BE2C (cell line): ENCODE measurements around the gene ACE.
A peak's percentile ranks its signal among the peaks of the same experiment; 100 is the strongest.
"Not testable (repeated sequence)": the region's sequence is repeated elsewhere in the genome, so short reads cannot be mapped to it uniquely, and the experiment has no call there.

Experiments used
- DNase-seq: peaks from one replicate; pipeline ENCODE4 v3.0.0-alpha.2; 2020
- H3K27me3 ChIP-seq: fragments of 250-450 bp; sonication (Bioruptor Pico); 2 replicates; pipeline ENCODE4 v1.5.1; 2020; ENCODE audit warnings: mild to moderate bottlenecking
- H3K36me3 ChIP-seq: fragments of 250-450 bp; sonication (Bioruptor Pico); 2 replicates; pipeline ENCODE4 v1.5.1; 2020; ENCODE audit warnings: mild to moderate bottlenecking
- H3K4me1 ChIP-seq: fragments of 250-450 bp; sonication (Bioruptor Pico); 2 replicates; pipeline ENCODE4 v1.5.1; 2020
- H3K4me3 ChIP-seq: 2 replicates; pipeline ENCODE4 v1.5.1; 2011; ENCODE audit warnings: low read depth, low read length
- H3K9me3 ChIP-seq: fragments of 250-450 bp; sonication (Bioruptor Pico); 2 replicates; pipeline ENCODE4 v1.5.1; 2020
- CTCF ChIP-seq: IDR thresholded peaks from 2 replicates; pipeline ENCODE4 v1.5.1; 2012; ENCODE audit warnings: mild to moderate bottlenecking, low read depth, low read length

The ACE gene

GRCh38 chr17:63455417-63455816, 21.4 kb upstream of the ACE start:
- no peak for TF ChIP-seq CTCF
- H3K36me3 ChIP-seq = no peaks in the 10 kb centered on the region
- no peak overlapping the region for H3K4me3 ChIP-seq
- DNase-seq = peak; percentile 33
- no peaks in the 10 kb centered on the region for H3K27me3 ChIP-seq
- peaks cover 37% of the 10 kb centered on the region for H3K4me1 ChIP-seq
- H3K9me3 ChIP-seq = no peaks in the 10 kb centered on the region

- DNase-seq = no peak
- no peak for TF ChIP-seq CTCF
- no peaks in the 10 kb centered on the region for H3K27me3 ChIP-seq
- no peaks in the 10 kb centered on the region for H3K36me3 ChIP-seq
- no peak overlapping the region for H3K4me3 ChIP-seq
- peaks cover 25% of the 10 kb centered on the region for H3K4me1 ChIP-seq
- H3K9me3 ChIP-seq = no peaks in the 10 kb centered on the region
Measured at GRCh38 chr17:63458478-63458877, 18.4 kb upstream of the ACE start.

GRCh38 chr17:63460018-63460417, 16.8 kb upstream of the ACE start:
- no peak for TF ChIP-seq CTCF
- peaks cover 21% of the 10 kb centered on the region for H3K4me1 ChIP-seq

GRCh38 chr17:63463771-63464170, 13.1 kb upstream of the ACE start:
- Histone ChIP-seq H3K4me1 (peaks cover 20% of the 10 kb centered on the region), H3K9me3 (no peaks in the 10 kb centered on the region), H3K36me3 (no peaks in the 10 kb centered on the region), H3K27me3 (no peaks in the 10 kb centered on the region), H3K4me3 (no peak overlapping the region)
- DNase-seq = no peak
- no peak for TF ChIP-seq CTCF

More at GRCh38 chr17:63460018-63460417, 16.8 kb upstream of the ACE start:
- no peaks in the 10 kb centered on the region for H3K9me3 ChIP-seq
- H3K36me3 ChIP-seq = no peaks in the 10 kb centered on the region
- no peak overlapping the region for H3K4me3 ChIP-seq
- DNase-seq = no peak
- no peaks in the 10 kb centered on the region for H3K27me3 ChIP-seq

- no peak for DNase-seq
- no peak overlapping the region for H3K4me3 ChIP-seq
- H3K4me1 ChIP-seq = peaks cover 20% of the 10 kb centered on the region
- H3K27me3 ChIP-seq = no peaks in the 10 kb centered on the region
- no peaks in the 10 kb centered on the region for H3K36me3 ChIP-seq
- no peaks in the 10 kb centered on the region for H3K9me3 ChIP-seq
- no peak for TF ChIP-seq CTCF
Measured at GRCh38 chr17:63464691-63465236, 12.1 kb upstream of the ACE start.

GRCh38 chr17:63468099-63468498, 8.8 kb upstream of the ACE start:
- not testable (repeated sequence) for H3K36me3 ChIP-seq, DNase-seq, H3K4me1 ChIP-seq, H3K27me3 ChIP-seq, H3K9me3 ChIP-seq, H3K4me3 ChIP-seq

GRCh38 chr17:63474174-63474573, 2.7 kb upstream of the ACE start:
- H3K27me3 ChIP-seq = no peaks in the 10 kb centered on the region
- DNase-seq = no peak
- no peaks in the 10 kb centered on the region for H3K36me3 ChIP-seq
- no peaks in the 10 kb centered on the region for H3K9me3 ChIP-seq
- peaks cover 32% of the 10 kb centered on the region for H3K4me1 ChIP-seq
- no peak overlapping the region for H3K4me3 ChIP-seq
- TF ChIP-seq CTCF = no peak
